HCT116 (cell line): ENCODE measurements around the gene USP32. TPM values are rescaled to one million over a fixed set of nuclear protein-coding genes. Genes with fewer than 3 reads are reported as not detected.

Source experiments
- ATAC-seq: fragments of 200-7000 bp; cut with Tn5 transposase; 2 replicates; pipeline ENCODE4 v1.9.1; 2020; ENCODE audit warnings: mild to moderate bottlenecking, moderate library complexity
- BruUV-seq: library from RNA; stranded (reverse); fragments of 400-500 nt; replicated peaks from 2 replicates; lab custom pipeline; 2021; lab: Mats Ljungman, UMichigan
- CTCF ChIA-PET: fragments of 300-600 bp; sonication (Branson Sonifier 250); formaldehyde crosslinking; loops from one replicate; lab custom pipeline; 2021; ENCODE audit warnings: antibody characterized with exemption; lab: Charles Lee
- POLR2A ChIA-PET: fragments of 300-600, 350-600 bp; sonication (Branson Sonifier 250); formaldehyde crosslinking; loops from one replicate; lab custom pipeline; 2021; ENCODE audit warnings: antibody characterized with exemption; lab: Charles Lee
- RAD21 ChIA-PET, 2 experiments: fragments of 300-600 bp; sonication (Branson Sonifier 250); formaldehyde crosslinking; loops; one replicate each; lab custom pipeline; 2023; ENCODE audit warnings: low total read pairs in 2 of 2; ENCODE audit not compliant: uncharacterized antibody in 2 of 2, unreplicated experiment in 2 of 2, low non-redundant PET in 1 of 2; lab: Charles Lee
- DNase-seq: peaks from one replicate; pipeline ENCODE4 v3.0.0-alpha.2; 2010; ENCODE audit warnings: low read depth, low spot score
- H2AFZ ChIP-seq: fragments of 200-600 bp; shearing (Covaris generic), sonication (generic); 2 replicates; pipeline ENCODE4 v1.6.1; 2017; ENCODE audit warnings: low read depth, mixed run types, mixed read lengths, antibody characterized with exemption, low read length; ENCODE audit not compliant: poor library complexity, severe bottlenecking
- H3K27ac ChIP-seq: 2 replicates; pipeline ENCODE4 v1.5.1; 2012; ENCODE audit warnings: low read depth, low read length
- H3K27me3 ChIP-seq: fragments of 200-600 bp; sonication (generic); 2 replicates; pipeline ENCODE4 v1.6.1; 2016; ENCODE audit warnings: mixed run types, low read length, mixed read lengths; ENCODE audit not compliant: insufficient read depth
- H3K36me3 ChIP-seq, 2 experiments: fragments of 200-500 bp in 1 of 2; fragments of 200-600 bp in 1 of 2; sonication (Bioruptor generic) in 1 of 2; sonication (generic) in 1 of 2; 2 replicates each; pipeline versions ENCODE4 v1.5.1 to v1.6.1; 2014 to 2016; ENCODE audit warnings: low read length in 2 of 2, inconsistent platforms in 1 of 2, mixed read lengths in 1 of 2, mixed run types in 1 of 2; ENCODE audit not compliant: insufficient read depth in 2 of 2, control insufficient read depth in 1 of 2
- H3K4me1 ChIP-seq, 2 experiments: fragments of 200-600 bp in 1 of 2; sonication (generic) in 1 of 2; 2 replicates each; pipeline versions ENCODE4 v1.5.1 to v1.6.1; 2012 to 2017; ENCODE audit warnings: low read length in 2 of 2, inconsistent platforms in 1 of 2, mild to moderate bottlenecking in 1 of 2, mixed read lengths in 1 of 2, mixed run types in 1 of 2, moderate library complexity in 1 of 2; ENCODE audit not compliant: insufficient read depth in 2 of 2, control insufficient read depth in 1 of 2
- H3K4me2 ChIP-seq: fragments of 200-600 bp; sonication (generic); 2 replicates; pipeline ENCODE4 v1.6.1; 2017; ENCODE audit warnings: mixed run types, low read length, mixed read lengths
- H3K4me3 ChIP-seq, 2 experiments: fragments of 200-600 bp in 1 of 2; sonication (generic) in 1 of 2; replicated peaks in 1 of 2; 2 replicates each; pipeline ENCODE4 v1.5.1; 2011 to 2016; ENCODE audit warnings: low read length in 2 of 2, control low read depth in 1 of 2, low read depth in 1 of 2, mild to moderate bottlenecking in 1 of 2, mixed read lengths in 1 of 2, mixed run types in 1 of 2
- H3K79me2 ChIP-seq: fragments of 200-600 bp; sonication (generic); 2 replicates; pipeline ENCODE4 v1.6.1; 2017; ENCODE audit warnings: mild to moderate bottlenecking, mixed run types, low read length, moderate library complexity, mixed read lengths; ENCODE audit not compliant: insufficient read depth
- H3K9ac ChIP-seq: fragments of 200-600 bp; sonication (generic); 2 replicates; pipeline ENCODE4 v1.6.1; 2016; ENCODE audit warnings: low read length, mixed read lengths
- H3K9me2 ChIP-seq: fragments of 200-600 bp; sonication (generic), shearing (Covaris generic); 2 replicates; pipeline ENCODE4 v1.6.1; 2017; ENCODE audit warnings: mixed run types, mild to moderate bottlenecking, moderate library complexity; ENCODE audit not compliant: insufficient read depth
- H3K9me3 ChIP-seq, 2 experiments: fragments of 200-500 bp in 1 of 2; fragments of 200-600 bp in 1 of 2; sonication (Bioruptor generic) in 1 of 2; sonication (generic) in 1 of 2; 2 replicates each; pipeline ENCODE4 v1.6.1; 2014 to 2017; ENCODE audit warnings: low read length in 2 of 2, mixed read lengths in 2 of 2, inconsistent platforms in 1 of 2, low read depth in 1 of 2, mild to moderate bottlenecking in 1 of 2, mixed run types in 1 of 2, moderate library complexity in 1 of 2; ENCODE audit not compliant: control insufficient read depth in 1 of 2, insufficient read depth in 1 of 2
- H4K20me1 ChIP-seq: fragments of 200-600 bp; sonication (generic), shearing (Covaris generic); 2 replicates; pipeline ENCODE4 v1.6.1; 2017; ENCODE audit warnings: mixed run types, mild to moderate bottlenecking, moderate library complexity; ENCODE audit not compliant: insufficient read depth
- CBX3 ChIP-seq: IDR thresholded peaks from 2 replicates; pipeline ENCODE4 v1.6.1; 2012; ENCODE audit warnings: low read depth
- CEBPB ChIP-seq: IDR thresholded peaks from 2 replicates; pipeline ENCODE4 v1.6.1; 2012; ENCODE audit warnings: low read depth
- EGR1 ChIP-seq: IDR thresholded peaks from 2 replicates; pipeline ENCODE4 v1.6.1; 2012; ENCODE audit warnings: low read depth
- ELF1 ChIP-seq: IDR thresholded peaks from 2 replicates; pipeline ENCODE4 v1.6.1; 2012; ENCODE audit warnings: low read depth, borderline replicate concordance
- EZH2 ChIP-seq: fragments of 200-600 bp; sonication (generic); IDR thresholded peaks from 2 replicates; pipeline ENCODE4 v1.6.1; 2017; ENCODE audit warnings: antibody characterized with exemption, mixed run types
- EZH2phosphoT487 ChIP-seq: fragments of 200-600 bp; IDR thresholded peaks from 2 replicates; pipeline ENCODE4 v1.6.1; 2018; ENCODE audit warnings: antibody characterized with exemption, borderline replicate concordance
- FOSL1 ChIP-seq: IDR thresholded peaks from 2 replicates; pipeline ENCODE4 v1.6.1; 2012; ENCODE audit warnings: low read depth
- JUND ChIP-seq: IDR thresholded peaks from 2 replicates; pipeline ENCODE4 v1.6.1; 2012
- POLR2A ChIP-seq: IDR thresholded peaks from 2 replicates; pipeline ENCODE4 v1.7.0; 2011; ENCODE audit warnings: borderline replicate concordance; ENCODE audit not compliant: insufficient read depth, insufficient read length; ENCODE audit errors: extremely low read depth
- POLR2AphosphoS5 ChIP-seq: IDR thresholded peaks from 2 replicates; pipeline ENCODE4 v1.6.1; 2011; ENCODE audit warnings: mild to moderate bottlenecking, low read depth, low read length, moderate library complexity
- RAD21 ChIP-seq: IDR thresholded peaks from 2 replicates; pipeline ENCODE4 v1.6.1; 2012; ENCODE audit warnings: low read depth, mild to moderate bottlenecking
- REST ChIP-seq: IDR thresholded peaks from 2 replicates; pipeline ENCODE4 v1.6.1; 2012; ENCODE audit warnings: low read depth
- SIN3A ChIP-seq: IDR thresholded peaks from 2 replicates; pipeline ENCODE4 v1.6.1; 2012; ENCODE audit warnings: low read depth
- SP1 ChIP-seq: IDR thresholded peaks from 2 replicates; pipeline ENCODE4 v1.6.1; 2012; ENCODE audit warnings: low read depth
- SRF ChIP-seq: IDR thresholded peaks from 2 replicates; pipeline ENCODE4 v1.6.1; 2012; ENCODE audit warnings: low read depth
- TCF7L2 ChIP-seq: IDR thresholded peaks from 2 replicates; pipeline ENCODE4 v1.7.0; 2011; ENCODE audit warnings: borderline replicate concordance, inconsistent platforms; ENCODE audit not compliant: insufficient read depth, insufficient read length; ENCODE audit errors: extremely low read depth
- YY1 ChIP-seq: IDR thresholded peaks from 2 replicates; pipeline ENCODE4 v1.6.1; 2011; ENCODE audit warnings: low read length, low read depth, moderate library complexity, mild to moderate bottlenecking; ENCODE audit not compliant: insufficient replicate concordance; ENCODE audit errors: extremely low read depth
- ZBTB33 ChIP-seq: IDR thresholded peaks from 2 replicates; pipeline ENCODE4 v1.6.1; 2011; ENCODE audit warnings: mild to moderate bottlenecking, low read length, moderate library complexity; ENCODE audit not compliant: insufficient replicate concordance; ENCODE audit errors: extremely low read depth
- ZFX ChIP-seq: fragments of 450-650 bp; IDR thresholded peaks from 2 replicates; pipeline ENCODE4 v1.6.1; 2017
- intact Hi-C: fragments of 100-400 bp; cut with micrococcal nuclease; formaldehyde crosslinking; loops from 2 replicates; pipeline ENCODE4 v1.10.0; 2022
- total RNA-seq: library from RNA; stranded (reverse); gene quantifications from one replicate; pipeline ENCODE4 v1.2.1, GENCODE V29; 2021; ENCODE audit not compliant: unreplicated experiment
- TF ChIP-seq, protein P1 (sequence below), 3 experiments: fragments of 200-600 bp in 1 of 3; sonication (generic) in 1 of 3; IDR thresholded peaks in 2 of 3; conservative IDR thresholded peaks in 1 of 3; 2 replicates each; pipeline ENCODE4 v1.5.1; 2012 to 2017; ENCODE audit warnings: low read depth in 2 of 3, low read length in 2 of 3, antibody characterized with exemption in 1 of 3, borderline replicate concordance in 1 of 3, control low read depth in 1 of 3, mild to moderate bottlenecking in 1 of 3, mixed read lengths in 1 of 3, mixed run types in 1 of 3, moderate library complexity in 1 of 3; ENCODE audit not compliant: insufficient read depth in 1 of 3

Gene USP32
- total RNA-seq, 1 experiment from 2014 or later, result 67.0 TPM

DNA sequence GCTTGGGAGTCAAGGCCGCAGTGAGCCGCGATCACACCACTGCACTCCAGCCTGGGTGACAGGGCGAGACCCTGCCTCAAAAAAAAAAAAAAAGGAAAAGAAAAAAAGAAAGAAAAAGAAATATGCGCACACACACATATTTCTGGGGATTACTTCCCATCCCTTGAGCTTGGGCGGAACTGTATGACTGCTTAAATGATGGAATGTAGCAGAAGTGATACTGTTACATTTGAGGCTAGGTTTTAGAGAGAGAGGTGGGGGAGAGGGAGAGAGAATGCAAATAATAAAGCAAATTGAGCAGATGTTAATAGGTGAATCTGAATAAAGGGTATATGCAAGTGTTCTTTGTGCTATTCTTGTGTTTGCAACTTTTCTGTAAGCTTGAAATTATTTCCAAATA, 12.0 kb upstream of the USP32 start:
- Histone ChIP-seq H3K4me2 (no peak overlapping the region), H3K27me3 (no peaks in the 10 kb centered on the region), H3K36me3 (no peaks in the 10 kb centered on the region), H3K27ac (no peak overlapping the region), H3K9me2 (no peaks in the 10 kb centered on the region), H3K9ac (no peak overlapping the region), H3K4me1 (no peaks in the 10 kb centered on the region), H4K20me1 (no peaks in the 10 kb centered on the region), H3K79me2 (no peaks in the 10 kb centered on the region), H2AFZ (no peak overlapping the region), H3K4me3 (no peak overlapping the region), H3K9me3 (no peaks in the 10 kb centered on the region)
- ATAC-seq, result no peak
- ChIA-PET RAD21 (no interaction called here), CTCF (interaction anchor here (0.9 kb wide), 1 partner anchor 12 kb away, joined by 3 read pairs; the partner anchor contains the start of gene USP32), POLR2A (no interaction called here)
- TF ChIP-seq CEBPB (no peak), TCF7L2 (no peak), SIN3A (no peak), FOSL1 (no peak), POLR2A (no peak), RAD21 (no peak), SRF (no peak), EGR1 (no peak), ZBTB33 (no peak), ELF1 (no peak), CBX3 (no peak), EZH2 (no peak), SP1 (no peak), YY1 (no peak), JUND (no peak), REST (no peak), POLR2AphosphoS5 (no peak), EZH2phosphoT487 (no peak), ZFX (no peak)
- TF ChIP-seq, protein P1, sequence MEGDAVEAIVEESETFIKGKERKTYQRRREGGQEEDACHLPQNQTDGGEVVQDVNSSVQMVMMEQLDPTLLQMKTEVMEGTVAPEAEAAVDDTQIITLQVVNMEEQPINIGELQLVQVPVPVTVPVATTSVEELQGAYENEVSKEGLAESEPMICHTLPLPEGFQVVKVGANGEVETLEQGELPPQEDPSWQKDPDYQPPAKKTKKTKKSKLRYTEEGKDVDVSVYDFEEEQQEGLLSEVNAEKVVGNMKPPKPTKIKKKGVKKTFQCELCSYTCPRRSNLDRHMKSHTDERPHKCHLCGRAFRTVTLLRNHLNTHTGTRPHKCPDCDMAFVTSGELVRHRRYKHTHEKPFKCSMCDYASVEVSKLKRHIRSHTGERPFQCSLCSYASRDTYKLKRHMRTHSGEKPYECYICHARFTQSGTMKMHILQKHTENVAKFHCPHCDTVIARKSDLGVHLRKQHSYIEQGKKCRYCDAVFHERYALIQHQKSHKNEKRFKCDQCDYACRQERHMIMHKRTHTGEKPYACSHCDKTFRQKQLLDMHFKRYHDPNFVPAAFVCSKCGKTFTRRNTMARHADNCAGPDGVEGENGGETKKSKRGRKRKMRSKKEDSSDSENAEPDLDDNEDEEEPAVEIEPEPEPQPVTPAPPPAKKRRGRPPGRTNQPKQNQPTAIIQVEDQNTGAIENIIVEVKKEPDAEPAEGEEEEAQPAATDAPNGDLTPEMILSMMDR (IDR thresholded peaks at IDR 0.05 in 2 of 3, conservative IDR thresholded peaks at IDR 0.05 in 1 of 3; ENCODE audit: borderline replicate concordance in 1 of 3, insufficient read depth in 1 of 3, low read depth in 2 of 3, low read length in 2 of 3), result no peak
- BruUV-seq, result no TSS peak
- intact Hi-C loops, result no loop called here
- DNase-seq, result no peak
